IMR-90 (cell line): ENCODE measurements around the gene INO80E. TPM values are rescaled to one million over a fixed set of nuclear protein-coding genes. Genes with fewer than 3 reads are reported as not detected.

Experiments used
- ATAC-seq: fragments of 200-7000 bp; cut with Tn5 transposase; 2 replicates; pipeline ENCODE4 v1.9.1; 2020; ENCODE audit warnings: low read depth, mild to moderate bottlenecking, moderate library complexity
- BruUV-seq: library from RNA; stranded (reverse); fragments of 400-500 nt; replicated peaks from 2 replicates; lab custom pipeline; 2021; lab: Mats Ljungman, UMichigan
- CTCF ChIA-PET: fragments of 300-600 bp; formaldehyde crosslinking; extraction: SDS; loops from one replicate; lab custom pipeline; 2021; ENCODE audit warnings: antibody characterized with exemption; lab: Yijun Ruan, JAX
- POLR2A ChIA-PET: fragments of 300-600 bp; sonication (Branson Sonifier 250); formaldehyde crosslinking; loops from one replicate; lab custom pipeline; 2022; ENCODE audit warnings: antibody characterized with exemption; ENCODE audit not compliant: unreplicated experiment; lab: Charles Lee
- DNase-seq: peaks from one replicate; pipeline ENCODE4 v3.0.0; 2013
- H2AFZ ChIP-seq: replicated peaks from 2 replicates; pipeline ENCODE3; 2013; ENCODE audit warnings: low read length, mild to moderate bottlenecking; ENCODE audit not compliant: poor library complexity
- H2AK5ac ChIP-seq: 2 replicates; pipeline ENCODE4 v1.6.1; 2013; ENCODE audit warnings: low read depth, low read length, inconsistent platforms
- H2AK9ac ChIP-seq: replicated peaks from 2 replicates; pipeline ENCODE3; 2013; ENCODE audit warnings: mild to moderate bottlenecking, low read depth, low read length, moderate library complexity; ENCODE audit not compliant: poor library complexity
- H2BK120ac ChIP-seq: 2 replicates; pipeline ENCODE4 v1.6.1; 2013; ENCODE audit warnings: low read depth, low read length, inconsistent platforms
- H2BK15ac ChIP-seq: 3 replicates; pipeline ENCODE4 v1.6.1; 2013; ENCODE audit warnings: low read depth, low read length, inconsistent platforms
- H2BK20ac ChIP-seq: 2 replicates; pipeline ENCODE4 v1.6.1; 2013; ENCODE audit warnings: low read depth, mild to moderate bottlenecking, inconsistent platforms, low read length, moderate library complexity
- H2BK5ac ChIP-seq: 2 replicates; pipeline ENCODE4 v1.6.1; 2013; ENCODE audit warnings: mild to moderate bottlenecking, low read depth, low read length, inconsistent platforms; ENCODE audit not compliant: poor library complexity, severe bottlenecking
- H3K14ac ChIP-seq: replicated peaks from 2 replicates; pipeline ENCODE4 v1.6.1; 2013; ENCODE audit warnings: low read depth, low read length, inconsistent platforms
- H3K18ac ChIP-seq: 2 replicates; pipeline ENCODE4 v1.6.1; 2013; ENCODE audit warnings: low read depth, low read length, control low read depth
- H3K23ac ChIP-seq: 2 replicates; pipeline ENCODE4 v1.6.1; 2013; ENCODE audit warnings: low read depth, low read length, inconsistent platforms
- H3K27ac ChIP-seq: 2 replicates; pipeline ENCODE4 v1.5.1; 2013; ENCODE audit warnings: mild to moderate bottlenecking, control low read depth, low read length; ENCODE audit not compliant: insufficient read depth
- H3K27me3 ChIP-seq: 2 replicates; pipeline ENCODE4 v1.6.1; 2013; ENCODE audit warnings: low read length; ENCODE audit not compliant: control insufficient read depth, insufficient read depth
- H3K36me3 ChIP-seq: 2 replicates; pipeline ENCODE4 v1.6.1; 2013; ENCODE audit warnings: low read length, mixed read lengths; ENCODE audit not compliant: control insufficient read depth, insufficient read depth
- H3K4ac ChIP-seq: 2 replicates; pipeline ENCODE4 v1.6.1; 2013; ENCODE audit warnings: low read depth, low read length, inconsistent platforms
- H3K4me1 ChIP-seq: 2 replicates; pipeline ENCODE4 v1.6.1; 2013; ENCODE audit warnings: low read length, mixed read lengths; ENCODE audit not compliant: control insufficient read depth, insufficient read depth
- H3K4me2 ChIP-seq: 2 replicates; pipeline ENCODE4 v1.6.1; 2013; ENCODE audit warnings: low read depth, mild to moderate bottlenecking, control low read depth, low read length, moderate library complexity
- H3K4me3 ChIP-seq: 2 replicates; pipeline ENCODE4 v1.5.1; 2013; ENCODE audit warnings: low read depth, mild to moderate bottlenecking, control low read depth, low read length, moderate library complexity; ENCODE audit not compliant: insufficient read depth
- H3K56ac ChIP-seq: 2 replicates; pipeline ENCODE4 v1.6.1; 2013; ENCODE audit warnings: low read length, inconsistent platforms; ENCODE audit not compliant: insufficient read depth; ENCODE audit errors: extremely low read depth
- H3K79me1 ChIP-seq, 2 experiments: 2 replicates each; pipeline ENCODE4 v1.6.1; 2013; ENCODE audit warnings: low read length in 2 of 2, inconsistent platforms in 1 of 2, low read depth in 1 of 2
- H3K9ac ChIP-seq: 2 replicates; pipeline ENCODE4 v1.6.1; 2013; ENCODE audit warnings: low read depth, low read length, control low read depth
- H3K9me1 ChIP-seq: 2 replicates; pipeline ENCODE4 v1.6.1; 2013; ENCODE audit warnings: low read length, inconsistent platforms; ENCODE audit not compliant: insufficient read depth
- H3K9me3 ChIP-seq: 2 replicates; pipeline ENCODE4 v1.6.1; 2013; ENCODE audit warnings: low read length; ENCODE audit not compliant: control insufficient read depth, insufficient read depth
- H4K20me1 ChIP-seq: 2 replicates; pipeline ENCODE4 v1.6.1; 2013; ENCODE audit warnings: low read length, inconsistent platforms; ENCODE audit not compliant: insufficient read depth
- H4K5ac ChIP-seq: 2 replicates; pipeline ENCODE4 v1.6.1; 2013; ENCODE audit warnings: mild to moderate bottlenecking, low read depth, low read length, control low read depth
- H4K8ac ChIP-seq, 2 experiments: 2 replicates each; pipeline ENCODE4 v1.6.1; 2013; ENCODE audit warnings: low read depth in 2 of 2, low read length in 2 of 2, control low read depth in 1 of 2, inconsistent platforms in 1 of 2
- H4K91ac ChIP-seq: 2 replicates; pipeline ENCODE4 v1.6.1; 2013; ENCODE audit warnings: low read depth, low read length, inconsistent platforms; ENCODE audit not compliant: insufficient read depth
- BHLHE40 ChIP-seq: fragments of 150-350 bp; IDR thresholded peaks from 2 replicates; pipeline ENCODE4 v1.6.1; 2016; ENCODE audit warnings: mild to moderate bottlenecking, low read depth, low read length
- CEBPB ChIP-seq: IDR thresholded peaks from 2 replicates; pipeline ENCODE4 v1.6.1; 2012; ENCODE audit warnings: low read depth, low read length, improper control_type of control experiment
- CHD1 ChIP-seq: IDR thresholded peaks from 2 replicates; pipeline ENCODE4 v1.6.1; 2012; ENCODE audit warnings: low read depth, low read length, improper control_type of control experiment
- FOS ChIP-seq: fragments of 150-350 bp; IDR thresholded peaks from 2 replicates; pipeline ENCODE4 v1.6.1; 2016; ENCODE audit warnings: low read depth, low read length
- MAFK ChIP-seq: IDR thresholded peaks from 2 replicates; pipeline ENCODE4 v1.6.1; 2012; ENCODE audit warnings: low read depth, low read length, improper control_type of control experiment
- MAZ ChIP-seq: IDR thresholded peaks from 2 replicates; pipeline ENCODE4 v1.6.1; 2012; ENCODE audit warnings: low read depth, mild to moderate bottlenecking, low read length, improper control_type of control experiment, moderate library complexity, borderline replicate concordance
- MXI1 ChIP-seq: IDR thresholded peaks from 2 replicates; pipeline ENCODE4 v1.6.1; 2012; ENCODE audit warnings: low read depth, mild to moderate bottlenecking, low read length, moderate library complexity, borderline replicate concordance
- NFE2L2 ChIP-seq: fragments of 150-350 bp; IDR thresholded peaks from 2 replicates; pipeline ENCODE4 v1.6.1; 2016; ENCODE audit warnings: low read depth, mild to moderate bottlenecking, low read length
- POLR2A ChIP-seq: IDR thresholded peaks from 2 replicates; pipeline ENCODE4 v1.6.1; 2012; ENCODE audit warnings: mild to moderate bottlenecking, low read depth, low read length
- RAD21 ChIP-seq: IDR thresholded peaks from 2 replicates; pipeline ENCODE4 v1.6.1; 2012; ENCODE audit warnings: low read length, improper control_type of control experiment
- RCOR1 ChIP-seq: IDR thresholded peaks from 2 replicates; pipeline ENCODE4 v1.6.1; 2012; ENCODE audit warnings: mild to moderate bottlenecking, low read length, improper control_type of control experiment; ENCODE audit not compliant: insufficient replicate concordance
- RFX5 ChIP-seq: IDR thresholded peaks from 2 replicates; pipeline ENCODE4 v1.8.0; 2012; ENCODE audit warnings: low read depth, mild to moderate bottlenecking, low read length, moderate library complexity
- SMC3 ChIP-seq: fragments of 150-350 bp; IDR thresholded peaks from 2 replicates; pipeline ENCODE4 v1.6.1; 2016; ENCODE audit warnings: low read depth, mild to moderate bottlenecking, antibody characterized with exemption, low read length, moderate library complexity
- WGBS, 2 experiments: methylation state at CpG; one replicate each; pipeline versions ENCODE4 v1.1.5 to v1.1.7; 2013; ENCODE audit warnings: missing lambda C conversion rate in 2 of 2; ENCODE audit not compliant: insufficient read length in 1 of 2; ENCODE audit errors: extremely low coverage in 2 of 2; 5-methylcytosine and 5-hydroxymethylcytosine counted together
- dilution Hi-C: fragments of 300-500 bp; cut with HindIII; formaldehyde crosslinking; loops from one replicate; pipeline ENCODE4 v1.14.3; 2018; ENCODE audit warnings: low sequenced_read_pairs; ENCODE audit not compliant: unreplicated experiment
- in situ Hi-C: fragments of 300-500 bp; cut with MboI; formaldehyde crosslinking; loops from 3 replicates; pipeline ENCODE4 v1.14.3; 2019; ENCODE audit warnings: low sequenced_read_pairs, inconsistent platforms, mixed read lengths
- intact Hi-C: fragments of 100-400 bp; cut with micrococcal nuclease; formaldehyde crosslinking; loops from 2 replicates; pipeline ENCODE4 v1.10.0; 2022
- polyA plus RNA-seq, 3 experiments: library from polyadenylated mRNA; depleted of rRNA; stranded (reverse); fragments of >200 nt; gene quantifications; 2 replicates each; pipeline ENCODE4 v1.2.3, GENCODE V29; 2012; ENCODE audit warnings: low replicate concordance in 1 of 3
- total RNA-seq: library from RNA; depleted of rRNA; stranded (reverse); fragments of >200 nt; gene quantifications from 2 replicates; pipeline ENCODE4 v1.2.3, GENCODE V29; 2012
- TF ChIP-seq, protein P1 (sequence below): conservative IDR thresholded peaks from 2 replicates; pipeline ENCODE4 v1.5.1; 2012; ENCODE audit warnings: mild to moderate bottlenecking, low read depth, low read length, improper control_type of control experiment
- TF ChIP-seq, protein P2 (sequence below): fragments of 150-350 bp; IDR thresholded peaks from 2 replicates; pipeline ENCODE4 v1.6.1; 2016; ENCODE audit warnings: low read depth, mild to moderate bottlenecking, low read length, moderate library complexity, borderline replicate concordance
- TF ChIP-seq, protein P3 (sequence below): fragments of 150-350 bp; IDR thresholded peaks from 2 replicates; pipeline ENCODE4 v1.6.1; 2017; ENCODE audit warnings: mild to moderate bottlenecking, antibody characterized with exemption, low read length, low read depth

INO80E gene
- total and polyA plus RNA-seq, 2 of the 4 experiments (the other 2 are of a cell fraction): 40.9 to 42.1 TPM

DNA sequence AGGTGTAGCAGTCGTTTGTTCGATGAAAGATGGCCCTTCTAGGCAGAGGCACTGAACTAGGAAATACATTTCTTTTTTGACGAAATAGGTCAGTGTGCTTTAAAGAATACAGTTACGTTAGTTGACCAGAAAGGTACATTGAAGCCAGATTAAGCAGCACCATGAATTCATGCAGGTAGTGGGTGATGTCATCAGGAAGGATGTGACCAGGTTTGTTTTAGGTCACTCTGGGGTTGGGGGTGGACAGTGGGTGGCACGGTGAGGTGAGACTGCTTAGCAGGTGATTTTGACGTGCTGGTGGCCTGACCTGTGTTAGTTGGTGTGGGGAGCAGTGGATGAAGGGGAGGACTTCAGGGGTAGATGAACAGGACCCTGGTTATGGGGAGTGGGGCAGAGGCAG, 3.6 kb downstream of the INO80E start:
- ChIA-PET POLR2A (interaction anchor here (0.6 kb wide), 1 partner anchor 9 kb away, joined by 3 read pairs; no protein-coding TSS in a partner anchor), CTCF (no interaction called here)
- H2AFZ ChIP-seq: no peak overlapping the region
- H2BK15ac ChIP-seq: no peak overlapping the region
- H3K4me1 ChIP-seq: peaks cover 8% of the 10 kb centered on the region
- no peak overlapping the region for H2BK20ac ChIP-seq
- H3K4me3 ChIP-seq: no peak overlapping the region
- H3K23ac ChIP-seq: no peak overlapping the region
- dilution Hi-C loops: no loop called here
- H4K20me1 ChIP-seq: no peaks in the 10 kb centered on the region
- peaks cover 7% of the 10 kb centered on the region; the same call in 1 of the 2 replicates for H3K9me1 ChIP-seq
- H3K4ac ChIP-seq: no peak overlapping the region
- no peak overlapping the region for H3K9ac ChIP-seq
- H4K5ac ChIP-seq: no peak overlapping the region
- H2AK5ac ChIP-seq: no peak overlapping the region
- H3K27me3 ChIP-seq: no peaks in the 10 kb centered on the region
- peaks cover 18% of the 10 kb centered on the region for H3K36me3 ChIP-seq
- H2AK9ac ChIP-seq: no peak overlapping the region
- no peak overlapping the region for H2BK120ac ChIP-seq
- no peak overlapping the region for H2BK5ac ChIP-seq
- H4K8ac ChIP-seq: no peak overlapping the region
- no peak overlapping the region for H3K4me2 ChIP-seq
- H3K14ac ChIP-seq: no peak overlapping the region
- no peak for TF ChIP-seq CEBPB
- no peak for TF ChIP-seq MAZ
- no peak for TF ChIP-seq BHLHE40
- TF ChIP-seq FOS: no peak
- TF ChIP-seq, protein P1, sequence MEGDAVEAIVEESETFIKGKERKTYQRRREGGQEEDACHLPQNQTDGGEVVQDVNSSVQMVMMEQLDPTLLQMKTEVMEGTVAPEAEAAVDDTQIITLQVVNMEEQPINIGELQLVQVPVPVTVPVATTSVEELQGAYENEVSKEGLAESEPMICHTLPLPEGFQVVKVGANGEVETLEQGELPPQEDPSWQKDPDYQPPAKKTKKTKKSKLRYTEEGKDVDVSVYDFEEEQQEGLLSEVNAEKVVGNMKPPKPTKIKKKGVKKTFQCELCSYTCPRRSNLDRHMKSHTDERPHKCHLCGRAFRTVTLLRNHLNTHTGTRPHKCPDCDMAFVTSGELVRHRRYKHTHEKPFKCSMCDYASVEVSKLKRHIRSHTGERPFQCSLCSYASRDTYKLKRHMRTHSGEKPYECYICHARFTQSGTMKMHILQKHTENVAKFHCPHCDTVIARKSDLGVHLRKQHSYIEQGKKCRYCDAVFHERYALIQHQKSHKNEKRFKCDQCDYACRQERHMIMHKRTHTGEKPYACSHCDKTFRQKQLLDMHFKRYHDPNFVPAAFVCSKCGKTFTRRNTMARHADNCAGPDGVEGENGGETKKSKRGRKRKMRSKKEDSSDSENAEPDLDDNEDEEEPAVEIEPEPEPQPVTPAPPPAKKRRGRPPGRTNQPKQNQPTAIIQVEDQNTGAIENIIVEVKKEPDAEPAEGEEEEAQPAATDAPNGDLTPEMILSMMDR: no peak
- no peak for TF ChIP-seq RAD21
- no peak for TF ChIP-seq MXI1
- TF ChIP-seq, protein P2, sequence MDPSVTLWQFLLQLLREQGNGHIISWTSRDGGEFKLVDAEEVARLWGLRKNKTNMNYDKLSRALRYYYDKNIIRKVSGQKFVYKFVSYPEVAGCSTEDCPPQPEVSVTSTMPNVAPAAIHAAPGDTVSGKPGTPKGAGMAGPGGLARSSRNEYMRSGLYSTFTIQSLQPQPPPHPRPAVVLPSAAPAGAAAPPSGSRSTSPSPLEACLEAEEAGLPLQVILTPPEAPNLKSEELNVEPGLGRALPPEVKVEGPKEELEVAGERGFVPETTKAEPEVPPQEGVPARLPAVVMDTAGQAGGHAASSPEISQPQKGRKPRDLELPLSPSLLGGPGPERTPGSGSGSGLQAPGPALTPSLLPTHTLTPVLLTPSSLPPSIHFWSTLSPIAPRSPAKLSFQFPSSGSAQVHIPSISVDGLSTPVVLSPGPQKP: no peak
- TF ChIP-seq RCOR1: no peak
- no peak for TF ChIP-seq NFE2L2
- no peak for TF ChIP-seq MAFK
- TF ChIP-seq, protein P3, sequence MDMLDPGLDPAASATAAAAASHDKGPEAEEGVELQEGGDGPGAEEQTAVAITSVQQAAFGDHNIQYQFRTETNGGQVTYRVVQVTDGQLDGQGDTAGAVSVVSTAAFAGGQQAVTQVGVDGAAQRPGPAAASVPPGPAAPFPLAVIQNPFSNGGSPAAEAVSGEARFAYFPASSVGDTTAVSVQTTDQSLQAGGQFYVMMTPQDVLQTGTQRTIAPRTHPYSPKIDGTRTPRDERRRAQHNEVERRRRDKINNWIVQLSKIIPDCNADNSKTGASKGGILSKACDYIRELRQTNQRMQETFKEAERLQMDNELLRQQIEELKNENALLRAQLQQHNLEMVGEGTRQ: no peak
- TF ChIP-seq CHD1: no peak
- TF ChIP-seq POLR2A: no peak
- no peak for TF ChIP-seq SMC3
- TF ChIP-seq RFX5: no peak
- intact Hi-C loops: loop anchor here (2.0 to 5.0 kb wide), 2 partner anchors 72 to 187 kb away; partner anchors contain the start of genes KCTD13 and PRRT2
- WGBS, 2 experiments: 89% methylated on average over 6 of the region's 6 CpGs; no CpG with 5 or more reads in 1 of the 2 experiments
- H3K9me3 ChIP-seq: no peaks in the 10 kb centered on the region
- H4K91ac ChIP-seq: no peak overlapping the region
- DNase-seq (no peak), ATAC-seq (no peak)
- H3K79me1 ChIP-seq: peaks cover 16 to 40% of the 10 kb centered on the region in 2 experiments; a peak in 3 of 4 replicates
- in situ Hi-C loops: no loop called here
- H3K56ac ChIP-seq: no peak overlapping the region
- H3K27ac ChIP-seq: no peak overlapping the region
- BruUV-seq: no TSS peak
- no peak overlapping the region for H3K18ac ChIP-seq
